ENCODE results near the gene NRF1.

Gene NRF1

DNA sequence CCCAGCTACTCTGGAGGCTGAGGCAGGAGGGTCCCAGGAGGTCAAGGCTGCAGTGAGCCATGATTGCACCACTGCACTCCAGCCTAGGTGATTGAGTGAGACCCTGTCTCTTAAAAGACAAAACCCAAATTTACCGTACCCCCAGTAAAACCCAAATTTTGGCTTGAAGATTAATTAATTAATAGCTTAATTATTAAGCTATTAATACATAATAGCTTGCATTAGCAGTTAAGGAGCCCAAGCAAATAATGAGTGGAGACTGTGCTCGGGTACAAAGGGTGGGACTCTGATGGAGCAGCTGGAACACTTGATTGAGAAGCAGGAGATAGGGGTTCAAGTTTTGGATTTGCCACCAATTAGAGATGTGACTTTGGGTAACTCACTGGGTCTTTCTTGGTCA lies 28.9 kb downstream of the NRF1 start:
- TF ChIP-seq, protein P1, sequence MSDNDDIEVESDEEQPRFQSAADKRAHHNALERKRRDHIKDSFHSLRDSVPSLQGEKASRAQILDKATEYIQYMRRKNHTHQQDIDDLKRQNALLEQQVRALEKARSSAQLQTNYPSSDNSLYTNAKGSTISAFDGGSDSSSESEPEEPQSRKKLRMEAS (IDR thresholded peaks at IDR 0.05) = no peak
- TF ChIP-seq TEAD4 (IDR thresholded peaks at IDR 0.05) = no peak
- TF ChIP-seq YY1 (IDR thresholded peaks at IDR 0.05; ENCODE audit: low read depth) = no peak
- no peak for TF ChIP-seq EGR1 (IDR thresholded peaks at IDR 0.05)
- no peak for TF ChIP-seq TCF12 (IDR thresholded peaks at IDR 0.05; ENCODE audit: low read depth)
- no peak for TF ChIP-seq EP300 (IDR thresholded peaks at IDR 0.05; ENCODE audit: borderline replicate concordance)
- TF ChIP-seq, protein P2, sequence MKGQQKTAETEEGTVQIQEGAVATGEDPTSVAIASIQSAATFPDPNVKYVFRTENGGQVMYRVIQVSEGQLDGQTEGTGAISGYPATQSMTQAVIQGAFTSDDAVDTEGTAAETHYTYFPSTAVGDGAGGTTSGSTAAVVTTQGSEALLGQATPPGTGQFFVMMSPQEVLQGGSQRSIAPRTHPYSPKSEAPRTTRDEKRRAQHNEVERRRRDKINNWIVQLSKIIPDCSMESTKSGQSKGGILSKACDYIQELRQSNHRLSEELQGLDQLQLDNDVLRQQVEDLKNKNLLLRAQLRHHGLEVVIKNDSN (IDR thresholded peaks at IDR 0.05) = no peak
- TF ChIP-seq, protein P3, sequence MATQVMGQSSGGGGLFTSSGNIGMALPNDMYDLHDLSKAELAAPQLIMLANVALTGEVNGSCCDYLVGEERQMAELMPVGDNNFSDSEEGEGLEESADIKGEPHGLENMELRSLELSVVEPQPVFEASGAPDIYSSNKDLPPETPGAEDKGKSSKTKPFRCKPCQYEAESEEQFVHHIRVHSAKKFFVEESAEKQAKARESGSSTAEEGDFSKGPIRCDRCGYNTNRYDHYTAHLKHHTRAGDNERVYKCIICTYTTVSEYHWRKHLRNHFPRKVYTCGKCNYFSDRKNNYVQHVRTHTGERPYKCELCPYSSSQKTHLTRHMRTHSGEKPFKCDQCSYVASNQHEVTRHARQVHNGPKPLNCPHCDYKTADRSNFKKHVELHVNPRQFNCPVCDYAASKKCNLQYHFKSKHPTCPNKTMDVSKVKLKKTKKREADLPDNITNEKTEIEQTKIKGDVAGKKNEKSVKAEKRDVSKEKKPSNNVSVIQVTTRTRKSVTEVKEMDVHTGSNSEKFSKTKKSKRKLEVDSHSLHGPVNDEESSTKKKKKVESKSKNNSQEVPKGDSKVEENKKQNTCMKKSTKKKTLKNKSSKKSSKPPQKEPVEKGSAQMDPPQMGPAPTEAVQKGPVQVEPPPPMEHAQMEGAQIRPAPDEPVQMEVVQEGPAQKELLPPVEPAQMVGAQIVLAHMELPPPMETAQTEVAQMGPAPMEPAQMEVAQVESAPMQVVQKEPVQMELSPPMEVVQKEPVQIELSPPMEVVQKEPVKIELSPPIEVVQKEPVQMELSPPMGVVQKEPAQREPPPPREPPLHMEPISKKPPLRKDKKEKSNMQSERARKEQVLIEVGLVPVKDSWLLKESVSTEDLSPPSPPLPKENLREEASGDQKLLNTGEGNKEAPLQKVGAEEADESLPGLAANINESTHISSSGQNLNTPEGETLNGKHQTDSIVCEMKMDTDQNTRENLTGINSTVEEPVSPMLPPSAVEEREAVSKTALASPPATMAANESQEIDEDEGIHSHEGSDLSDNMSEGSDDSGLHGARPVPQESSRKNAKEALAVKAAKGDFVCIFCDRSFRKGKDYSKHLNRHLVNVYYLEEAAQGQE (IDR thresholded peaks at IDR 0.05; ENCODE audit: low read depth) = no peak
- no peak for TF ChIP-seq CEBPB (IDR thresholded peaks at IDR 0.05)
- no peak for TF ChIP-seq ZBTB7A (IDR thresholded peaks at IDR 0.05; ENCODE audit: low read depth)

DNA sequence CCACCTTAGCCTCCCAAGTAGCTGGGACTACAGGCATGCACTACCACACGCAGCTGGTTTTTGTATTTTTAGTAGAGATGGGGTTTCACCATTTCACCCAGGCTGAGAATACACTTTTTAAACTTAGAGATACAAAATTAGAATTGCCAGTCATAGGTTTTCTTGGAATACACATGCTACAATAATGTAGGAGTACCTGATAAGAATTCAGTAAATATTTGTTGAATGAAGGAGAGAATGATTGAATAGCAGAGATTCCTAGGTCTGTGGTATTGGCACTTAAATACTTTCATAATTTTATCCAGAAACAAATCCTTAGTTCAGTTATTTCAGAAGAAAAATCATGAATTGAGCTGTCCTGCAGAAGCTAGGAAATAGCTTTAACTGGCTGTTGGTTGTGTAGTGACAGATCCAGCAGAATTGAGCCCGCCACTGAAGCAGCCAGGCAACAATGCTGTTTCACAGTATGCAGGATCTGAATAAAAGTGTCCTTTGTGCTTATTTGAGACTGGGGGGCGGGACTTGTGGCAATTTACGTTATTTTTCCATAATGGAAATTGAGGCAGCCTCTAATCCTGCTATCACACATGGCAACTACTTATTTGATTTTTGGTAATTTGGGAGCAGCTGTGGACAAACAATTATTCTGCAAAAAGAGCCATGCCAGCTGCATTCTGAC lies 31.5 kb downstream of the NRF1 start:
- no peak for TF ChIP-seq TEAD4 (IDR thresholded peaks at IDR 0.05)
- TF ChIP-seq, protein P3 (IDR thresholded peaks at IDR 0.05; ENCODE audit: low read depth) = no peak
- TF ChIP-seq TAF1 (IDR thresholded peaks at IDR 0.05; ENCODE audit: low read depth) = no peak
- TF ChIP-seq NFIC (IDR thresholded peaks at IDR 0.05) = no peak
- TF ChIP-seq YY1 (IDR thresholded peaks at IDR 0.05; ENCODE audit: low read depth) = no peak
- no peak for TF ChIP-seq EGR1 (IDR thresholded peaks at IDR 0.05)
- TF ChIP-seq, protein P1 (IDR thresholded peaks at IDR 0.05) = no peak
- TF ChIP-seq TCF12 (IDR thresholded peaks at IDR 0.05; ENCODE audit: low read depth) = no peak
- no peak for TF ChIP-seq ZBTB7A (IDR thresholded peaks at IDR 0.05; ENCODE audit: low read depth)
- no peak for TF ChIP-seq RAD21 (IDR thresholded peaks at IDR 0.05; ENCODE audit: low read depth)

DNA sequence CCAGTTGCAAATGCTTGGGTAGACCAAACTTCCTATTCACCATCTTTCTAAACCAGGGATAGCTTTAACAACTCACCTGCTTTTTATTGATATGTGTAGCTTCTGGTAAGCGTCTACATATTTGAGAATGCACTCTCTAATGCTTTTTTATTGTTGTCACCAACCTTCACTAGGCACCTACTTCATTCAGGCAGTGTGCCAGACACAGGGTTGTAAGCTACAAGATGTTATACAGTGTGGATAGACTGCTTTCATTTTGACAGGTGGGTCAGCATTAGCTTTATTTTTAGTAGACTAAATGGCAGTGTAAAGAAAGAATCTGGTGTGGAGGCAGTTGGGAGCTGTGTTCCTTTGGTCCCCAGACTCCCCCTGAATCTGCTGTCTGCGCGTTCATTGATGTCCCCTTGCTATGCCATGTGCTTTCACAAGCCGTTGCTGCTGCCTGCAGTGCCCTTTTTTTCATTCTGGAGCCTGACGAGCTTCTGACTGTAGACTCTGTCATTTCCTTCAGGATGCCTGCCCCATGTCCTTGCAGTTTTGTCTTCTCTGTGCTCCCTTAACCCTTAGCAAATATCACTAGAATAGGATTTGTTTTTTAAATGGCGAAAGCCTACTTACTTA lies 32.1 kb downstream of the NRF1 start:
- TF ChIP-seq EP300 (IDR thresholded peaks at IDR 0.05; ENCODE audit: borderline replicate concordance) (no peak), FOXM1 (IDR thresholded peaks at IDR 0.05; ENCODE audit: borderline replicate concordance, low read depth) (no peak), EGR1 (IDR thresholded peaks at IDR 0.05) (no peak), CEBPB (IDR thresholded peaks at IDR 0.05) (no peak), NFIC (IDR thresholded peaks at IDR 0.05) (no peak), ZBTB7A (IDR thresholded peaks at IDR 0.05; ENCODE audit: low read depth) (no peak), CREB1 (IDR thresholded peaks at IDR 0.05; ENCODE audit: low read depth) (no peak), RAD21 (IDR thresholded peaks at IDR 0.05; ENCODE audit: low read depth) (no peak), YY1 (IDR thresholded peaks at IDR 0.05; ENCODE audit: low read depth) (no peak), TAF1 (IDR thresholded peaks at IDR 0.05; ENCODE audit: low read depth) (no peak), TCF12 (IDR thresholded peaks at IDR 0.05; ENCODE audit: low read depth) (no peak), TEAD4 (IDR thresholded peaks at IDR 0.05) (no peak)
- TF ChIP-seq, protein P3 (IDR thresholded peaks at IDR 0.05; ENCODE audit: low read depth) = no peak
- TF ChIP-seq, protein P2 (IDR thresholded peaks at IDR 0.05) = no peak
- TF ChIP-seq, protein P1 (IDR thresholded peaks at IDR 0.05) = no peak

Data from Ishikawa (cell line).